HL-60 (cell line): ENCODE results near the gene GCSH.

Experiments used
- CTCF ChIP-seq: IDR thresholded peaks from one replicate; pipeline ENCODE4 v1.5.1; 2011; ENCODE audit warnings: low read length, control low read depth, inconsistent platforms; ENCODE audit not compliant: insufficient read depth
- GABPA ChIP-seq: IDR thresholded peaks from 2 replicates; pipeline ENCODE4 v1.6.1; 2012; ENCODE audit warnings: low read depth
- REST ChIP-seq: IDR thresholded peaks from 2 replicates; pipeline ENCODE4 v1.6.1; 2012; ENCODE audit warnings: low read depth; ENCODE audit not compliant: insufficient replicate concordance

- TF ChIP-seq CTCF (no peak), REST (no peak), GABPA (no peak)
Measured at GRCh38 chr16:81116285-81116684, 20.1 kb upstream of the GCSH start.
